Uterus (tissue), 4 donors: ENCODE data around the gene MAP3K4. TPM values are rescaled to one million over a fixed set of nuclear protein-coding genes. Genes with fewer than 3 reads are reported as not detected.

Source experiments
- DNase-seq, 2 donors: peaks; one replicate each; pipeline ENCODE4 v3.0.0-alpha.2; 2019 to 2020
- H3K27ac ChIP-seq, 2 donors: fragments of 200-600 bp; sonication (generic); 1 replicate in 1 of 2; 2 replicates in 1 of 2; pipeline ENCODE4 v1.5.1; 2016 to 2018
- H3K27me3 ChIP-seq, 2 donors: fragments of 200-600 bp; sonication (generic); one replicate each; pipeline ENCODE4 v1.5.1; 2018 to 2019; ENCODE audit warnings: control low read depth in 1 of 2
- H3K36me3 ChIP-seq, 2 donors: fragments of 200-600 bp; sonication (generic); one replicate each; pipeline ENCODE4 v1.5.1; 2019; ENCODE audit warnings: control low read depth in 1 of 2
- H3K4me1 ChIP-seq, 2 donors: fragments of 200-600 bp; sonication (generic); one replicate each; pipeline ENCODE4 v1.5.1; 2018 to 2019; ENCODE audit warnings: control low read depth in 1 of 2
- H3K4me3 ChIP-seq, 2 donors: fragments of 200-600 bp; sonication (generic); 1 replicate in 1 of 2; 2 replicates in 1 of 2; pipeline ENCODE4 v1.5.1; 2018 to 2019; ENCODE audit warnings: mild to moderate bottlenecking in 1 of 2
- H3K9me3 ChIP-seq, 2 donors: fragments of 200-600 bp; sonication (generic); one replicate each; pipeline ENCODE4 v1.5.1; 2019; ENCODE audit warnings: control low read depth in 1 of 2
- POLR2A ChIP-seq, 2 donors: fragments of 450-650 bp; IDR thresholded peaks; one replicate each; pipeline ENCODE4 v1.6.1; 2016; ENCODE audit warnings: antibody characterized with exemption in 2 of 2, mild to moderate bottlenecking in 1 of 2, moderate library complexity in 1 of 2
- intact Hi-C: fragments of 100-400 bp; cut with DNase I; formaldehyde crosslinking; loops from one replicate; pipeline ENCODE4 v1.15.1; 2023; ENCODE audit warnings: low total_unique reads
- total RNA-seq, 4 donors: library from RNA; depleted of rRNA in 3 of 4; stranded (reverse); fragments of >200 nt in 3 of 4; gene quantifications; one replicate each; pipeline versions ENCODE4 v1.1.0 to v1.2.4, GENCODE V29; 2014 to 2023
- TF ChIP-seq, protein P1 (sequence below), 4 experiments: fragments of 200-600 bp in 2 of 4; fragments of 450-650 bp in 2 of 4; sonication (generic) in 2 of 4; IDR thresholded peaks; one replicate each; pipeline ENCODE4 v1.5.1; 2016 to 2019; ENCODE audit warnings: antibody characterized with exemption in 4 of 4, mild to moderate bottlenecking in 2 of 4, moderate library complexity in 1 of 4
- donor health status: DM: yes; HTN: yes; CAD: no.

MAP3K4 gene
- total RNA-seq, 4 donors from 2014 or later, result 24.1 to 82.9 (median 46.6) TPM

DNA sequence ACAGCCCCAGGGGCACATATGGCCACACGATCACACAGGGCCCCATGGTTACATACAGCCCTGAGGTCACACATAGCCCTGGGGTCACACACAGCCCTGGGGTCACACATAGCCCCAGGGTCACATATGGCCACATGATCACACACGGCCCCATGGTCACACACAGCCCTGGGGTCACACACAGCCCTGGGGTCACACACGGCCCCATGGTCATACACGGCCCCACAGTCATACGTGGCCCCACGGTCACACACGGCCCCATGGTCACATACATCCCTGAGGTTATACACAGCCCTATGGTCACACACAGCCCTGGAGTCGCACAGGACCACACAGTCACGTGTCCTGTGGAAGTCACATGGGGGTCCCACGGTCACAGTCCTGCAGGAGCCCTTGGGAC lies 162.2 kb downstream of the MAP3K4 start:
- TF ChIP-seq POLR2A (IDR thresholded peaks at IDR 0.05), result no peak
- TF ChIP-seq, protein P1, sequence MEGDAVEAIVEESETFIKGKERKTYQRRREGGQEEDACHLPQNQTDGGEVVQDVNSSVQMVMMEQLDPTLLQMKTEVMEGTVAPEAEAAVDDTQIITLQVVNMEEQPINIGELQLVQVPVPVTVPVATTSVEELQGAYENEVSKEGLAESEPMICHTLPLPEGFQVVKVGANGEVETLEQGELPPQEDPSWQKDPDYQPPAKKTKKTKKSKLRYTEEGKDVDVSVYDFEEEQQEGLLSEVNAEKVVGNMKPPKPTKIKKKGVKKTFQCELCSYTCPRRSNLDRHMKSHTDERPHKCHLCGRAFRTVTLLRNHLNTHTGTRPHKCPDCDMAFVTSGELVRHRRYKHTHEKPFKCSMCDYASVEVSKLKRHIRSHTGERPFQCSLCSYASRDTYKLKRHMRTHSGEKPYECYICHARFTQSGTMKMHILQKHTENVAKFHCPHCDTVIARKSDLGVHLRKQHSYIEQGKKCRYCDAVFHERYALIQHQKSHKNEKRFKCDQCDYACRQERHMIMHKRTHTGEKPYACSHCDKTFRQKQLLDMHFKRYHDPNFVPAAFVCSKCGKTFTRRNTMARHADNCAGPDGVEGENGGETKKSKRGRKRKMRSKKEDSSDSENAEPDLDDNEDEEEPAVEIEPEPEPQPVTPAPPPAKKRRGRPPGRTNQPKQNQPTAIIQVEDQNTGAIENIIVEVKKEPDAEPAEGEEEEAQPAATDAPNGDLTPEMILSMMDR (IDR thresholded peaks at IDR 0.05), result no peak
- Histone ChIP-seq H3K9me3 (no peaks in the 10 kb centered on the region), H3K36me3 (no peaks in the 10 kb centered on the region), H3K4me1 (no peaks in the 10 kb centered on the region), H3K27ac (no peak overlapping the region), H3K4me3 (no peak overlapping the region), H3K27me3 (no peaks in the 10 kb centered on the region)
- intact Hi-C loops, result no loop called here
- DNase-seq, result no peak

GRCh38 chr6:161154796-161155335 lies 163.3 kb downstream of the MAP3K4 start:
- no peak overlapping the region for H3K4me3 ChIP-seq
- no peaks in the 10 kb centered on the region for H3K4me1 ChIP-seq
- intact Hi-C loops, result no loop called here
- H3K27ac ChIP-seq, result no peak overlapping the region
- no peaks in the 10 kb centered on the region for H3K36me3 ChIP-seq
- TF ChIP-seq, protein P1 (IDR thresholded peaks at IDR 0.05), result no peak
- no peak for TF ChIP-seq POLR2A (IDR thresholded peaks at IDR 0.05)
- H3K9me3 ChIP-seq, result no peaks in the 10 kb centered on the region
- DNase-seq, result no peak
- H3K27me3 ChIP-seq, result no peaks in the 10 kb centered on the region

GRCh38 chr6:161161121-161161520 lies 169.6 kb downstream of the MAP3K4 start:
- intact Hi-C loops, result no loop called here
- TF ChIP-seq, protein P1 (IDR thresholded peaks at IDR 0.05), result no peak
- no peak for TF ChIP-seq POLR2A (IDR thresholded peaks at IDR 0.05)
- Histone ChIP-seq H3K27ac (no peak overlapping the region), H3K36me3 (no peaks in the 10 kb centered on the region), H3K4me1 (no peaks in the 10 kb centered on the region), H3K4me3 (no peak overlapping the region), H3K9me3 (no peaks in the 10 kb centered on the region), H3K27me3 (no peaks in the 10 kb centered on the region)
- peak in 1 of 2 donors; percentile 11 for DNase-seq

GRCh38 chr6:161161889-161162624 lies 170.5 kb downstream of the MAP3K4 start:
- H3K9me3 ChIP-seq, result no peaks in the 10 kb centered on the region

GRCh38 chr6:161162722-161163121 lies 171.2 kb downstream of the MAP3K4 start:
- intact Hi-C loops, result no loop called here
- no peak overlapping the region for H3K4me3 ChIP-seq
- TF ChIP-seq, protein P1 (IDR thresholded peaks at IDR 0.05), result no peak
- no peak for TF ChIP-seq POLR2A (IDR thresholded peaks at IDR 0.05)
- H3K4me1 ChIP-seq, result no peaks in the 10 kb centered on the region
- H3K27me3 ChIP-seq, result no peaks in the 10 kb centered on the region
- H3K27ac ChIP-seq, result no peak overlapping the region
- no peak for DNase-seq
- no peaks in the 10 kb centered on the region for H3K36me3 ChIP-seq
- no peaks in the 10 kb centered on the region for H3K9me3 ChIP-seq

More at GRCh38 chr6:161161889-161162624, 170.5 kb downstream of the MAP3K4 start:
- DNase-seq, result peak in 1 of 2 donors; percentile 3
- TF ChIP-seq, protein P1 (IDR thresholded peaks at IDR 0.05), result no peak
- no peak for TF ChIP-seq POLR2A (IDR thresholded peaks at IDR 0.05)
- H3K4me1 ChIP-seq, result no peaks in the 10 kb centered on the region
- no peak overlapping the region for H3K4me3 ChIP-seq
- H3K27ac ChIP-seq, result no peak overlapping the region
- H3K27me3 ChIP-seq, result no peaks in the 10 kb centered on the region
- no peaks in the 10 kb centered on the region for H3K36me3 ChIP-seq
- intact Hi-C loops, result no loop called here
